ENCODE results near the gene ANKRD49. TPM values are rescaled to one million over a fixed set of nuclear protein-coding genes. Genes with fewer than 3 reads are reported as not detected.
A peak's percentile ranks its signal among the peaks of the same experiment; 100 is the strongest.
"Not testable (repeated sequence)": the region's sequence is repeated elsewhere in the genome, so short reads cannot be mapped to it uniquely, and the experiment has no call there.

Gene ANKRD49
- total RNA-seq, 1 donor from 2014 or later: 11.7 TPM

DNA sequence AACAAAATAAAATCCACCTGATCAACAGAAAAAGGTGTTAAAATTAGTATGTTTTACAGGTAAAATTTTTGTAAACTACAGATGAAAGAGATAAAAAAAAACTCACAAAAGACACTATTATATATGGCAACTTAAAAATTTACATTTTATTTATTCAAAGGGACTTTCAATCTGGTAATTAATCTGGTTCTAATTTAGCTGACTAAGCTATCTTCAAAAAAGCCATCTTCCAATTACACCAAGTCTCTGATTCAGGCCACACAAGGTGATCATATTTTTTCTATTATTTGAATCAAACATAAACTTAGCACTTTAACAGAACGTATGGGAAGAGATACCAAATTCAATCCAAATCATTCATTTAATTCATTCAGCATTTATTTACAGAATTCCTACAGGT is 7.7 kb upstream of the ANKRD49 start:
- H3K36me3 Mint-ChIP-seq (ENCODE audit: low read depth): peaks cover 36% of the 10 kb centered on the region
- H3K9me3 Mint-ChIP-seq: no peaks in the 10 kb centered on the region
- no peak overlapping the region for H3K27ac Mint-ChIP-seq (ENCODE audit: unreplicated experiment)
- no peak overlapping the region for H3K4me3 Mint-ChIP-seq
- TF ChIP-seq, protein P1, sequence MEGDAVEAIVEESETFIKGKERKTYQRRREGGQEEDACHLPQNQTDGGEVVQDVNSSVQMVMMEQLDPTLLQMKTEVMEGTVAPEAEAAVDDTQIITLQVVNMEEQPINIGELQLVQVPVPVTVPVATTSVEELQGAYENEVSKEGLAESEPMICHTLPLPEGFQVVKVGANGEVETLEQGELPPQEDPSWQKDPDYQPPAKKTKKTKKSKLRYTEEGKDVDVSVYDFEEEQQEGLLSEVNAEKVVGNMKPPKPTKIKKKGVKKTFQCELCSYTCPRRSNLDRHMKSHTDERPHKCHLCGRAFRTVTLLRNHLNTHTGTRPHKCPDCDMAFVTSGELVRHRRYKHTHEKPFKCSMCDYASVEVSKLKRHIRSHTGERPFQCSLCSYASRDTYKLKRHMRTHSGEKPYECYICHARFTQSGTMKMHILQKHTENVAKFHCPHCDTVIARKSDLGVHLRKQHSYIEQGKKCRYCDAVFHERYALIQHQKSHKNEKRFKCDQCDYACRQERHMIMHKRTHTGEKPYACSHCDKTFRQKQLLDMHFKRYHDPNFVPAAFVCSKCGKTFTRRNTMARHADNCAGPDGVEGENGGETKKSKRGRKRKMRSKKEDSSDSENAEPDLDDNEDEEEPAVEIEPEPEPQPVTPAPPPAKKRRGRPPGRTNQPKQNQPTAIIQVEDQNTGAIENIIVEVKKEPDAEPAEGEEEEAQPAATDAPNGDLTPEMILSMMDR (conservative IDR thresholded peaks at IDR 0.05): no peak
- DNase-seq (ENCODE audit: low read depth, low spot score): no peak
- no peaks in the 10 kb centered on the region for H3K4me1 Mint-ChIP-seq
- no peaks in the 10 kb centered on the region for H3K27me3 Mint-ChIP-seq (ENCODE audit: low read depth)

DNA sequence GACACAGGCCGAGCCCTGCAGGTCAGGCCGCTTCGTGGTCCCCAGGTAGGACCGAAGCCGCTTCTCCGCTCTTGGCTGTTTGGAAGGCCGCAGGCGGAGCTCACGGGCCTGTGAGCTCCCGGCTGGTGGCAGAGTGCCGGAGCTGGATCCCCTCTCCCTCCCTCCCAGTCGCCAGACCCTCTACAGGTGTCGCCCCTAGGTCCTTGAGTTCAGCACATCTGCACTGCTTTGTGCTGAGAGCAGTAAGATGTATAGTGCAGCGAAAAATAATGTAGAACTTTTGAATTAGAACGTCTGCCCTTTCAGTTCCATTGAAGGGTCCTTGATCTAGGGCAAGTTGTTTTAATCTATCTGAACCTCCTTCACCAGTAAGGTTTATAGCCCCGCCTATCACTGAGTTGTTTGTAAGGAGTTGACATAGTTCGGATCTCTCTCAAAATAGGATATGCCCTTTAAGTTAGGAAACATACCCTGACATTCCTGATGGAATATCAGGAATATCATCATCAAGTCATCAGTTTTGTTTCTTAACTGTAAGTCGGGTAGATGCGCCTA is 419 bp downstream of the ANKRD49 start:
- Mint-ChIP-seq H3K36me3 (ENCODE audit: low read depth) (peaks cover 11% of the 10 kb centered on the region), H3K27ac (ENCODE audit: unreplicated experiment) (peak overlapping the region; percentile 13), H3K27me3 (ENCODE audit: low read depth) (no peaks in the 10 kb centered on the region), H3K4me1 (peaks cover 21% of the 10 kb centered on the region), H3K9me3 (no peaks in the 10 kb centered on the region), H3K4me3 (peak overlapping the region; percentile 98)
- TF ChIP-seq, protein P1 (conservative IDR thresholded peaks at IDR 0.05): no peak
- DNase-seq (ENCODE audit: low read depth, low spot score): no peak

DNA sequence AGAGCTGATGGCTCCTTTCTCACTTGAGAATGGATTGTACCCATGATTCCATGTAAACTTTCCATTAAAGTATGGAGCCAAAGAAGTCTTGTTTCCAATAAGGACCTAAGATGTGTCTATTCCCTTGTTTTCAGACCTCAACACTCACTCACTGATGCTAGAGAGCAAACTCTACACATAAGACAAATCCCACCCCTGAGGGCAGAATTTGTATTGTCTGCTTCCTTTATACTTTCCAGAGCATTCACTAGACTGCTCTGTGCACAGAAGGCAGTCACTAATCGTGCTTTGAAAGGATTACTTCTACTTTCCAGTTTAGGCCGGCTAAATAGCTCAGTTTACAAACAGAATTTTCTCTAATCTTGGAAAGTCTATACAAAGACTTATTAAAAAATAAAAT is 6.4 kb downstream of the ANKRD49 start:
- no peak for DNase-seq (ENCODE audit: low read depth, low spot score)
- Mint-ChIP-seq H3K27me3 (ENCODE audit: low read depth) (no peaks in the 10 kb centered on the region), H3K9me3 (no peaks in the 10 kb centered on the region), H3K36me3 (ENCODE audit: low read depth) (peaks cover 4% of the 10 kb centered on the region), H3K27ac (ENCODE audit: unreplicated experiment) (no peak overlapping the region), H3K4me1 (peaks cover 1% of the 10 kb centered on the region), H3K4me3 (no peak overlapping the region)
- TF ChIP-seq, protein P1 (conservative IDR thresholded peaks at IDR 0.05): no peak

DNA sequence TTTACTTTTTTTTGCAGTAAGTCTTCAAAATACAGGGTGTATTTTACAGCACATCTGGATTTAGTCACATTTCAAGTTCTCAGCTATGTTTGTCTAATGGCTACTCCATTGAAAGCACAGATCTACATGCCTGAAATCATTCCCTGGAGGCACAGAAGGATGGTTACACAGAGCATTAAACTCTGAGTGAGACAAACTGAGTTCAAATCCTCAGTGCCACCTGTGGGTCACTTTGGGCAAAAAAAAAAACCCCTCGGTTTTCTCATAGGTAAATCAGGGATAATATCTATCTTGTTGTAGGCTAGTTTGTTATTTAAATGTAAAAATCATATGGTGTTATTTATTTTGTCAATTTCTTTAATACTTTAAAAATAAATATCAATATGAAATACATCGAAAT is 7.7 kb downstream of the ANKRD49 start:
- Mint-ChIP-seq H3K36me3 (ENCODE audit: low read depth) (peaks cover 4% of the 10 kb centered on the region), H3K27me3 (ENCODE audit: low read depth) (peaks cover 6% of the 10 kb centered on the region), H3K27ac (ENCODE audit: unreplicated experiment) (no peak overlapping the region), H3K9me3 (no peaks in the 10 kb centered on the region), H3K4me3 (no peak overlapping the region), H3K4me1 (no peaks in the 10 kb centered on the region)
- no peak for DNase-seq (ENCODE audit: low read depth, low spot score)
- TF ChIP-seq, protein P1 (conservative IDR thresholded peaks at IDR 0.05): peak; percentile 24

DNA sequence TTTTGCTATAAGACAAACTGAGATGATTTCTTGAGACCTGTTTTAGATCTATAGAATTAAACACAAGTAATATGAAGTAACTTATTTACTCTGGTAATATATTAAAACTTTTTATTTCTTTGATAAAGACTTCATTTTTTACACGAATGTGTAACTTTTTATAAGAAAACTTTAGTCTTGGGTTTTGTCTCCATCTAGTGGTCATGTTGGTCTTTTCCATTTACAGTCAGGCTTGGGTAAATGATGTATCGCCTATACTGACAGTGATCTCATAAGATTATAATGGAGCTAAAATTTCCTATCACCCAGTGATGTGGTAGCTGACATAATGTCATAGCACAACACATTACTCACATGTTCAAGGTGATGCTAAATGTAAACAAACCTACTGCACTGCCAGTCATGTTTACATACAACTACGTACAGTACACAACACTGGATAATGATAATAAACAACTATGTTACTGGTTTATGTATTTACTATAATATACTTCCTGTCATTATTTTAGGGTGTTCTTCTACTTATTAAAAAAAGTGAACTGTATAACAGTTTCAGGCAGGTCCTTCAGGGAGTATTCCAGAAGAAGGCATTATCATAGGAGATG is 11.0 kb downstream of the ANKRD49 start:
- Mint-ChIP-seq H3K4me1 (no peaks in the 10 kb centered on the region), H3K27me3 (ENCODE audit: low read depth) (peaks cover 22% of the 10 kb centered on the region)

DNA sequence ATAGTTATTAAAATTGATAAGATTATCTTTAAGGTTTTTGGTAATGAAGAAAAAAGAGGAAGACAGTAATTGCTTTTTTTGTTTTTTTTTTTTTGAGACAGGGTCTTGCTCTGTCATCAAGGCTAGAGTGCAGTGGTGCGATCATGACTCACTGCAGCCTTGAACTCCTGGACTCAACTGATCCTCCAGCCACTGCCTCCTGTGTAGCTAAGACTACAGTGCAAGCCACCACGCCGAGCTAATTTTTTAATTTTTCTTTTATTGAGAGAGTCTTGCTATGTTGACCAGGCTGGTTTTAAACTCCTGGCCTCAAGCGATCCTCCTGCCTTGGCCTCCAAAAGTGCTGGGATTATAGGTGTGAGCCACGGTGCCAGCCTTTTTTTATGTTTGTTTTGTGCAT is 12.7 kb downstream of the ANKRD49 start:
- not testable (repeated sequence) for H3K9me3 Mint-ChIP-seq; H3K4me1 Mint-ChIP-seq; H3K27ac Mint-ChIP-seq (ENCODE audit: unreplicated experiment); DNase-seq (ENCODE audit: low read depth, low spot score); H3K4me3 Mint-ChIP-seq; H3K36me3 Mint-ChIP-seq (ENCODE audit: low read depth)
- H3K27me3 Mint-ChIP-seq (ENCODE audit: low read depth): peaks cover 30% of the 10 kb centered on the region

More for the DNA sequence above, 11.0 kb downstream of the ANKRD49 start:
- H3K9me3 Mint-ChIP-seq: no peaks in the 10 kb centered on the region
- H3K27ac Mint-ChIP-seq (ENCODE audit: unreplicated experiment): no peak overlapping the region
- no peaks in the 10 kb centered on the region for H3K36me3 Mint-ChIP-seq (ENCODE audit: low read depth)
- TF ChIP-seq, protein P1 (conservative IDR thresholded peaks at IDR 0.05): peak; percentile 89
- H3K4me3 Mint-ChIP-seq: no peak overlapping the region
- no peak for DNase-seq (ENCODE audit: low read depth, low spot score)
